OCI-LY1 (cell line): ENCODE data around the gene ZBTB46.
A peak's percentile ranks its signal among the peaks of the same experiment; 100 is the strongest.

Experiments used
- H2AFZ ChIP-seq: fragments of 200-600 bp; sonication (generic), shearing (Covaris generic); 2 replicates; pipeline ENCODE4 v1.6.0; 2014; ENCODE audit warnings: antibody characterized with exemption, mild to moderate bottlenecking, low read length
- H3F3A ChIP-seq: fragments of 200-600 bp; sonication (generic), shearing (Covaris generic); 2 replicates; pipeline ENCODE4 v1.6.0; 2014; ENCODE audit warnings: mild to moderate bottlenecking, antibody characterized with exemption, low read length, moderate library complexity; ENCODE audit not compliant: insufficient read depth
- H3K27ac ChIP-seq: fragments of 200-600 bp; sonication (generic); 2 replicates; pipeline ENCODE4 v1.5.1; 2014; ENCODE audit warnings: low read length, mixed run types, mild to moderate bottlenecking, low read depth; ENCODE audit not compliant: poor library complexity, severe bottlenecking
- H3K27me3 ChIP-seq: fragments of 200-600 bp; sonication (generic); 2 replicates; pipeline ENCODE4 v1.6.0; 2014; ENCODE audit warnings: antibody characterized with exemption, mild to moderate bottlenecking, low read length, moderate library complexity; ENCODE audit not compliant: insufficient read depth
- H3K36me3 ChIP-seq: fragments of 200-600 bp; sonication (generic); 2 replicates; pipeline ENCODE4 v1.6.1; 2014; ENCODE audit warnings: mild to moderate bottlenecking, antibody characterized with exemption, low read length, moderate library complexity, mixed read lengths; ENCODE audit not compliant: insufficient read depth
- H3K4me1 ChIP-seq: fragments of 200-600 bp; sonication (generic); 2 replicates; pipeline ENCODE4 v1.5.1; 2014; ENCODE audit warnings: mild to moderate bottlenecking, low read length, moderate library complexity; ENCODE audit not compliant: insufficient read depth, severe bottlenecking
- H3K4me2 ChIP-seq: fragments of 200-600 bp; sonication (generic), shearing (Covaris generic); 2 replicates; pipeline ENCODE4 v1.6.1; 2014; ENCODE audit warnings: low read length
- H3K4me3 ChIP-seq: fragments of 200-600 bp; sonication (generic); 2 replicates; pipeline ENCODE4 v1.5.1; 2014; ENCODE audit warnings: low read length, low read depth, mild to moderate bottlenecking, mixed read lengths; ENCODE audit not compliant: poor library complexity, severe bottlenecking
- H3K79me2 ChIP-seq: fragments of 200-600 bp; shearing (Covaris generic); 2 replicates; pipeline ENCODE4 v1.6.1; 2016; ENCODE audit warnings: mixed run types, low read length, mixed read lengths; ENCODE audit not compliant: insufficient read depth
- H3K9ac ChIP-seq: fragments of 200-600 bp; sonication (generic), shearing (Covaris generic); 2 replicates; pipeline ENCODE4 v1.6.1; 2014; ENCODE audit warnings: mild to moderate bottlenecking, low read length, mixed read lengths
- H3K9me2 ChIP-seq: fragments of 200-600 bp; sonication (generic), shearing (Covaris generic); 2 replicates; pipeline ENCODE4 v1.6.1; 2014; ENCODE audit warnings: low read depth, mild to moderate bottlenecking, low read length, mixed read lengths
- H3K9me3 ChIP-seq: fragments of 200-600 bp; shearing (Covaris generic); 2 replicates; pipeline ENCODE4 v1.6.1; 2014; ENCODE audit warnings: low read length, mixed read lengths
- H4K20me1 ChIP-seq: fragments of 200-600 bp; sonication (generic), shearing (Covaris generic); 2 replicates; pipeline ENCODE4 v1.6.0; 2016; ENCODE audit warnings: mild to moderate bottlenecking, low read length; ENCODE audit not compliant: insufficient read depth
- EZH2 ChIP-seq: fragments of 200-600 bp; sonication (generic), shearing (Covaris generic); IDR thresholded peaks from 2 replicates; pipeline ENCODE4 v1.8.0; 2017; ENCODE audit warnings: borderline replicate concordance, mixed run types, mild to moderate bottlenecking, antibody characterized with exemption, low read length, moderate library complexity, mixed read lengths
- TF ChIP-seq, protein P1 (sequence below): fragments of 200-600 bp; sonication (generic), shearing (Covaris generic); IDR thresholded peaks from 2 replicates; pipeline ENCODE4 v1.5.1; 2017; ENCODE audit warnings: mild to moderate bottlenecking, antibody characterized with exemption, low read length, moderate library complexity, mixed read lengths

Gene ZBTB46, protein sequence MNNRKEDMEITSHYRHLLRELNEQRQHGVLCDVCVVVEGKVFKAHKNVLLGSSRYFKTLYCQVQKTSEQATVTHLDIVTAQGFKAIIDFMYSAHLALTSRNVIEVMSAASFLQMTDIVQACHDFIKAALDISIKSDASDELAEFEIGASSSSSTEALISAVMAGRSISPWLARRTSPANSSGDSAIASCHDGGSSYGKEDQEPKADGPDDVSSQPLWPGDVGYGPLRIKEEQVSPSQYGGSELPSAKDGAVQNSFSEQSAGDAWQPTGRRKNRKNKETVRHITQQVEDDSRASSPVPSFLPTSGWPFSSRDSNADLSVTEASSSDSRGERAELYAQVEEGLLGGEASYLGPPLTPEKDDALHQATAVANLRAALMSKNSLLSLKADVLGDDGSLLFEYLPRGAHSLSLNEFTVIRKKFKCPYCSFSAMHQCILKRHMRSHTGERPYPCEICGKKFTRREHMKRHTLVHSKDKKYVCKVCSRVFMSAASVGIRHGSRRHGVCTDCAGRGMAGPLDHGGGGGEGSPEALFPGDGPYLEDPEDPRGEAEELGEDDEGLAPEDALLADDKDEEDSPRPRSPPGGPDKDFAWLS

DNA sequence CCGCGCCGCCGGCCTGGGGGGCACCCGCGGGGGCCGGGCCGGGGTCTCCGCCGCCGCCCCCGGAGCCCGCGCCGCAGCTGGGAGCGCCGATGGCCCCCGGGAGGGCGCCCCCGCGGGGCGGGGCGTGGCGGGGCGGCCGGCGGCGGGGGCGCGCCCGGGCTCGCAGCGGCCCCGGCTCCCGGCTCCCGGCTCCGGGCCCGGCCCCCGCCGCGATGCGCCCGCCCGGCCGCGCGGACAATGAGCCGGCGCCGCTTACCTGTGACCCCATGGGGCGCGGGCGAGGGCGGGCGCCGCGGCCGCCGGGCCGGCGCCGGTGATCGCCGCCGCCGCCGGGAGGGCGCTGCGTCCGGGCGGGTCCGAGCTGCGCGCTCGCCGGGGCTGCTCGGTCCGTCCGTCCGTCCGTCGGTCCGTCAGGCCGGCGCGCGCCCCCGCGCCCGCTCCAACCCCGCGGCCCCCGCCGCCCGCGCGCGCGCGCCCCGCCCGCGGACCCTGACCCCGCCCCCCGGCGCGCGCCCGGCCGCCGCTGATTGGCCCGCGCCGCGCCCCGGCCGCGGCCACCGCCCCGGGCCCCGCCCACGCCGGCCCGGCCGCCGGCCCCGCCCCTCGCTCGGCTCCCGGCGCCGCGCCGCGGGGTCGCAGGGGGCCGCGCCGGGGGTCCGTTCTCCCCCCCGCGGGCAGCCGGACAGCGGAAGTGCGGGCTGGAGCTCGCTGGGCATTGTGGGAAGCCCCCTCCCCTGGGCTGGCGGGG, at the start of gene ZBTB46:
Gene ZBTB46 (minus strand): TSS at position 424 of the 748 bp plus-strand sequence. CDS start 40,507 bp downstream, outside the sequence.
- no peaks in the 10 kb centered on the region for H4K20me1 ChIP-seq
- H3K9ac ChIP-seq = no peak within 1 kb of the TSS
- H2AFZ ChIP-seq = no peak within 1 kb of the TSS
- peak within 1 kb of the TSS; percentile 53 for H3K4me2 ChIP-seq
- no peak within 1 kb of the TSS for H3K27ac ChIP-seq
- H3K36me3 ChIP-seq = no peaks in the 10 kb centered on the region
- no peaks in the 10 kb centered on the region for H3K9me3 ChIP-seq
- H3K9me2 ChIP-seq = no peaks in the 10 kb centered on the region
- peaks cover 12% of the 10 kb centered on the region for H3K27me3 ChIP-seq
- no peaks in the 10 kb centered on the region for H3F3A ChIP-seq
- H3K79me2 ChIP-seq = no peaks in the 10 kb centered on the region
- H3K4me3 ChIP-seq = peak within 1 kb of the TSS; percentile 48
- no peak for TF ChIP-seq EZH2
- TF ChIP-seq, protein P1, sequence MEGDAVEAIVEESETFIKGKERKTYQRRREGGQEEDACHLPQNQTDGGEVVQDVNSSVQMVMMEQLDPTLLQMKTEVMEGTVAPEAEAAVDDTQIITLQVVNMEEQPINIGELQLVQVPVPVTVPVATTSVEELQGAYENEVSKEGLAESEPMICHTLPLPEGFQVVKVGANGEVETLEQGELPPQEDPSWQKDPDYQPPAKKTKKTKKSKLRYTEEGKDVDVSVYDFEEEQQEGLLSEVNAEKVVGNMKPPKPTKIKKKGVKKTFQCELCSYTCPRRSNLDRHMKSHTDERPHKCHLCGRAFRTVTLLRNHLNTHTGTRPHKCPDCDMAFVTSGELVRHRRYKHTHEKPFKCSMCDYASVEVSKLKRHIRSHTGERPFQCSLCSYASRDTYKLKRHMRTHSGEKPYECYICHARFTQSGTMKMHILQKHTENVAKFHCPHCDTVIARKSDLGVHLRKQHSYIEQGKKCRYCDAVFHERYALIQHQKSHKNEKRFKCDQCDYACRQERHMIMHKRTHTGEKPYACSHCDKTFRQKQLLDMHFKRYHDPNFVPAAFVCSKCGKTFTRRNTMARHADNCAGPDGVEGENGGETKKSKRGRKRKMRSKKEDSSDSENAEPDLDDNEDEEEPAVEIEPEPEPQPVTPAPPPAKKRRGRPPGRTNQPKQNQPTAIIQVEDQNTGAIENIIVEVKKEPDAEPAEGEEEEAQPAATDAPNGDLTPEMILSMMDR = no peak
- H3K4me1 ChIP-seq = peaks cover 5% of the 10 kb centered on the region

DNA sequence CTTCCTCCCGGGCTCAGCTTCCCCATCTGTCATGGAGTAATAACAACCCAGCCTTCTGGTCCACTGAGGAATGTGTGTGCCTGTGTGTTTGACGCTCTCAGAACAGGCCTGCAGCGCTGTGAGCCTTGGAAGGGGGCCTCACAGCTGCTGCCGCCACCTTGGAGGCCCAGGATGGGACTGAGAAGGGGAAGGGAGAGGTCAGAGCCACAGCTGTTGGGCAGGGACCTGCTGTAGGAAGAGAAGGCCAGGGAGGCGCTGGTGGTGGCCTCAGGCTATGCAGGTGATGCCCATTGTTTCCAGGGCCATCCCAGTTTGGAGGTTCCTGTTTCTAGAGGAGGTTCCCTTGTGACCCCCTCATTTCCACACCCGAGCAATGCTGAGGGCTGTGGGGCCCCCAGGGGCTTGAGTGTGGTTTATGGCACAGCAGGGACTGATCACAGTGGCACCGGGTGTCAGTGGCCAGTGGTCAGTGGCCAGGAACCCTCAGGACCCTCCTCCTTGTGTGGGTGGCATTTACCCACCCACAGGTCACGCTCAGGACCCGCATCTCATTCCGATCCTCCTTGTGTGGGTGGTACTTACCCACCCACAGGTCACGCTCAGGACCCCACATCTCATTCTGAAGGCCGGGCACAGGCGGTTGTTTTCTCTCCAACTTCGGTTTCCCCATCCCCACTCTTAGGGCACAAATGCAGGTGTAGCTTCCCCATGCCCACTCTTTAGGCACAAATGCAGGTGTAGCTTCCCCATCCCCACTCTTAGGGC, 48.0 kb upstream of the ZBTB46 start:
- H3K4me3 ChIP-seq = no peak overlapping the region
- H3F3A ChIP-seq = no peaks in the 10 kb centered on the region
- no peak overlapping the region for H2AFZ ChIP-seq
- no peaks in the 10 kb centered on the region for H3K9me2 ChIP-seq
- H3K27ac ChIP-seq = no peak overlapping the region
- no peak overlapping the region for H3K9ac ChIP-seq
- TF ChIP-seq, protein P1 = no peak
- no peak for TF ChIP-seq EZH2
- no peaks in the 10 kb centered on the region for H4K20me1 ChIP-seq
- H3K36me3 ChIP-seq = peaks cover 63% of the 10 kb centered on the region
- H3K4me1 ChIP-seq = no peaks in the 10 kb centered on the region
- H3K27me3 ChIP-seq = no peaks in the 10 kb centered on the region
- no peaks in the 10 kb centered on the region for H3K9me3 ChIP-seq
- H3K4me2 ChIP-seq = no peak overlapping the region
- H3K79me2 ChIP-seq = no peaks in the 10 kb centered on the region

DNA sequence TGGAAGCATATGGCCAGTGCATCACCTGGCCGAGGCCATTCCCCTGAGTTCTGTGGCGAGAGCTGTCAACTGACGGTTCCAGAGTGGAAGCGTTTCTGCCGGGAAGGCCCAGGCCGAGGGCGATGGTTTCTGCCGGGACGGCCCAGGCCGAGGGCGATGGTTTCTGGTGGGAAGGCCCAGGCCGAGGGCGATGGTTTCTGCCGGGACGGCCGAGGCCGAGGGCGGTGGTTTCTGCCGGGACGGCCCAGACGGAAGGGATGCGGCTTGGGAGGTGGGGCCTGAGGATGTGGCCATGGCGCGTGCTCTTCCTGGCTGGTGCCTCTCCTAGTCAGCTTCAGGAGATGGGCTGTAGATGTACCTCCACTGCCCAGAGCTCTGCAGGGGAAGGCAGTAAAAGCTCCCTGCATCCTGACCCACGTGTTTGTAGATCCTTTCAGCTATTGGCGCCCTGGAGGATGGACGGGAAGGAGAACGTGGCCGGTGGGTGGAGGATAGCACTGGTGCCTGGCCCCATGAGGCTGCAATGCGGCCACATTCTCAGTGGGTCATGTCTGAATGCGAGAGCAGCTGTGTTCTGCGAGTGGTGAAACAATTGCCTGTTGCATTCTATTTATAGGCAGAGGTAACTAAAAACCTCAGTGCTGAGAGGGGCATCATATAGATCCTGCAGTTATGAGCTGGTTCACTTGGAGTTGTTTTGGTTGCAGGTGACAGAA, 46.8 kb upstream of the ZBTB46 start:
- no peak overlapping the region for H3K9ac ChIP-seq
- H2AFZ ChIP-seq = no peak overlapping the region
- H3K4me2 ChIP-seq = no peak overlapping the region
- no peaks in the 10 kb centered on the region for H3K9me3 ChIP-seq
- no peaks in the 10 kb centered on the region for H3K9me2 ChIP-seq
- H3K79me2 ChIP-seq = no peaks in the 10 kb centered on the region
- H3F3A ChIP-seq = no peaks in the 10 kb centered on the region
- no peaks in the 10 kb centered on the region for H3K4me1 ChIP-seq
- TF ChIP-seq, protein P1 = no peak
- no peak for TF ChIP-seq EZH2
- no peaks in the 10 kb centered on the region for H3K27me3 ChIP-seq
- no peak overlapping the region for H3K27ac ChIP-seq
- peaks cover 69% of the 10 kb centered on the region for H3K36me3 ChIP-seq
- H4K20me1 ChIP-seq = no peaks in the 10 kb centered on the region
- H3K4me3 ChIP-seq = no peak overlapping the region
